A673 (cell line): ENCODE measurements around the gene CEACAM3. TPM values are rescaled to one million over a fixed set of nuclear protein-coding genes. Genes with fewer than 3 reads are reported as not detected.

Experiments used
- BruUV-seq: library from RNA; stranded (reverse); fragments of 400-500 nt; replicated peaks from 2 replicates; lab custom pipeline; 2021; lab: Mats Ljungman, UMichigan
- CTCF ChIA-PET: fragments of 300-600 bp; sonication (Branson Sonifier 250); formaldehyde crosslinking; loops from one replicate; lab custom pipeline; 2022; ENCODE audit warnings: antibody characterized with exemption; lab: Charles Lee
- POLR2A ChIA-PET: fragments of 300-600 bp; sonication (Branson Sonifier 250); formaldehyde crosslinking; loops from one replicate; lab custom pipeline; 2022; ENCODE audit warnings: antibody characterized with exemption; ENCODE audit not compliant: low non-redundant PET; lab: Charles Lee
- DNase-seq: peaks from one replicate; pipeline ENCODE4 v3.0.0-alpha.2; 2015; ENCODE audit warnings: low spot score
- H3K27ac ChIP-seq: fragments of 200-600 bp; sonication (generic); 2 replicates; pipeline ENCODE4 v1.5.1; 2016; ENCODE audit warnings: mixed run types, low read depth, mild to moderate bottlenecking, mixed read lengths, antibody characterized with exemption, low read length; ENCODE audit not compliant: poor library complexity, severe bottlenecking
- H3K27me3 ChIP-seq: fragments of 200-600 bp; sonication (generic); replicated peaks from 2 replicates; pipeline ENCODE4 v1.6.1; 2017; ENCODE audit warnings: mixed run types, low read depth, mild to moderate bottlenecking, mixed read lengths, antibody characterized with exemption, low read length; ENCODE audit not compliant: insufficient read depth, poor library complexity
- H3K36me3 ChIP-seq: fragments of 200-600 bp; sonication (generic); 2 replicates; pipeline ENCODE4 v1.6.1; 2016; ENCODE audit warnings: mixed run types, mild to moderate bottlenecking, mixed read lengths, antibody characterized with exemption, low read length; ENCODE audit not compliant: insufficient read depth, poor library complexity, severe bottlenecking
- H3K4me1 ChIP-seq: fragments of 200-600 bp; sonication (generic); 2 replicates; pipeline ENCODE4 v1.6.1; 2017; ENCODE audit warnings: mixed run types, mild to moderate bottlenecking, mixed read lengths, antibody characterized with exemption, low read length; ENCODE audit not compliant: insufficient read depth, poor library complexity, severe bottlenecking
- H3K4me3 ChIP-seq: fragments of 200-600 bp; sonication (generic); 2 replicates; pipeline ENCODE4 v1.5.1; 2016; ENCODE audit warnings: low read depth, mixed run types, mild to moderate bottlenecking, mixed read lengths, low read length; ENCODE audit not compliant: poor library complexity, severe bottlenecking
- H3K9me3 ChIP-seq: fragments of 200-600 bp; sonication (generic); 2 replicates; pipeline ENCODE4 v1.6.1; 2016; ENCODE audit warnings: mixed run types, low read depth, mild to moderate bottlenecking, mixed read lengths, antibody characterized with exemption, low read length; ENCODE audit not compliant: poor library complexity, severe bottlenecking
- EZH2 ChIP-seq: fragments of 200-600 bp; sonication (generic); IDR thresholded peaks from 2 replicates; pipeline ENCODE4 v1.6.1; 2017; ENCODE audit warnings: borderline replicate concordance, low read depth, mild to moderate bottlenecking, mixed read lengths, antibody characterized with exemption, low read length; ENCODE audit not compliant: poor library complexity, severe bottlenecking
- intact Hi-C: fragments of 100-400 bp; cut with micrococcal nuclease; formaldehyde crosslinking; loops from one replicate; pipeline ENCODE4 v1.10.0; 2022; ENCODE audit not compliant: unreplicated experiment
- total RNA-seq: library from RNA; stranded (reverse); gene quantifications from 2 replicates; pipeline ENCODE4 v1.2.3, GENCODE V29; 2021
- TF ChIP-seq, protein P1 (sequence below): fragments of 300-800, 200-600 bp; sonication (generic); conservative IDR thresholded peaks from 2 replicates; pipeline ENCODE4 v1.5.1; 2017; ENCODE audit warnings: low read depth, mild to moderate bottlenecking, antibody characterized with exemption, low read length, moderate library complexity, mixed read lengths

The CEACAM3 gene
- total RNA-seq, 1 experiment from 2014 or later: not detected

DNA sequence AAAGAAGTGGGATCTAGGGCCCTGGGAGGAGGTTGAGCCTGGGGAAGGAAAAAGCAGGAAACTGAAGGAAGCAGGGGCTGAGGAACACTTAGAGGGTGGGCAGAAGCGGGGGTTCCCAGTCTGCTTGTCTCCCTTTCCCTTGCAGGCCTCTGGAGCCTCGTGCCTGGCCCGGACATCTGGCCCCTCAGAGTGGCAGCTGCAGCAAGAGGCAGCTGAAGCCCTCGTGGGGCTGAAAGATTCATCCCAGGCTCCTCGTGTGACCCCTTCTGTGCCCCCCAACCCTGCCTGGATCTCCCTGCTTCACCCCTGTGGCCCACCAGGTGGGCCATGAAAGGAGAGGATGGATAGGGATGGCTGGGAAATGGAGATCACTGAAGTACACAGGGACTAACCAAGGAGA is 54.0 kb downstream of the CEACAM3 start:
- intact Hi-C loops: no loop called here
- Histone ChIP-seq H3K9me3 (no peaks in the 10 kb centered on the region), H3K27me3 (peaks cover 8% of the 10 kb centered on the region), H3K36me3 (no peaks in the 10 kb centered on the region), H3K4me3 (no peak overlapping the region), H3K27ac (no peak overlapping the region), H3K4me1 (no peaks in the 10 kb centered on the region)
- BruUV-seq: no TSS peak
- ChIA-PET CTCF (interaction anchor here (1.0 kb wide), 1 partner anchor 15 kb away, joined by 3 read pairs; no protein-coding TSS in a partner anchor), POLR2A (no interaction called here)
- no peak for TF ChIP-seq EZH2
- TF ChIP-seq, protein P1, sequence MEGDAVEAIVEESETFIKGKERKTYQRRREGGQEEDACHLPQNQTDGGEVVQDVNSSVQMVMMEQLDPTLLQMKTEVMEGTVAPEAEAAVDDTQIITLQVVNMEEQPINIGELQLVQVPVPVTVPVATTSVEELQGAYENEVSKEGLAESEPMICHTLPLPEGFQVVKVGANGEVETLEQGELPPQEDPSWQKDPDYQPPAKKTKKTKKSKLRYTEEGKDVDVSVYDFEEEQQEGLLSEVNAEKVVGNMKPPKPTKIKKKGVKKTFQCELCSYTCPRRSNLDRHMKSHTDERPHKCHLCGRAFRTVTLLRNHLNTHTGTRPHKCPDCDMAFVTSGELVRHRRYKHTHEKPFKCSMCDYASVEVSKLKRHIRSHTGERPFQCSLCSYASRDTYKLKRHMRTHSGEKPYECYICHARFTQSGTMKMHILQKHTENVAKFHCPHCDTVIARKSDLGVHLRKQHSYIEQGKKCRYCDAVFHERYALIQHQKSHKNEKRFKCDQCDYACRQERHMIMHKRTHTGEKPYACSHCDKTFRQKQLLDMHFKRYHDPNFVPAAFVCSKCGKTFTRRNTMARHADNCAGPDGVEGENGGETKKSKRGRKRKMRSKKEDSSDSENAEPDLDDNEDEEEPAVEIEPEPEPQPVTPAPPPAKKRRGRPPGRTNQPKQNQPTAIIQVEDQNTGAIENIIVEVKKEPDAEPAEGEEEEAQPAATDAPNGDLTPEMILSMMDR: no peak
- DNase-seq: no peak

DNA sequence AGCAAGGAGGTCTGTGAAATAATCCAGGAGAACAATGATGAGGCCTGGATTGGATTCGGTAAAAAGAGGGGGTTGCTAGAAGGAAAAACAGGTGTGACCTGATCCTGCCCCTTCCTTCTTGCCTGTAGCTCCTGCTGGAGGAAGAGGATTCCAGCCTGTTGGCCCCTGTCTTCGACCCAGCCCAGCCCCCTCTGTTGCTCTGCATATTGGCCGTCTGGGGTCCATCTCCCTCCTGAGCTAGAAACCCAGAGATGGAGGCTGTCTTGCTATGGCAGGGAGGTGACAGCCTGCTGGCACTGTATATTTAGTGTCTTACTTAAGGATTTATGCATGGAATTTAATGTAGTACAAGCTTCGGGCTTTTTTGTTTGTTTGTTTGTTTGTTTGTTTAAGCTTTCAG is 55.1 kb downstream of the CEACAM3 start:
- CTCF ChIA-PET: no interaction called here
- intact Hi-C loops: no loop called here
- peaks cover 8% of the 10 kb centered on the region for H3K27me3 ChIP-seq

DNA sequence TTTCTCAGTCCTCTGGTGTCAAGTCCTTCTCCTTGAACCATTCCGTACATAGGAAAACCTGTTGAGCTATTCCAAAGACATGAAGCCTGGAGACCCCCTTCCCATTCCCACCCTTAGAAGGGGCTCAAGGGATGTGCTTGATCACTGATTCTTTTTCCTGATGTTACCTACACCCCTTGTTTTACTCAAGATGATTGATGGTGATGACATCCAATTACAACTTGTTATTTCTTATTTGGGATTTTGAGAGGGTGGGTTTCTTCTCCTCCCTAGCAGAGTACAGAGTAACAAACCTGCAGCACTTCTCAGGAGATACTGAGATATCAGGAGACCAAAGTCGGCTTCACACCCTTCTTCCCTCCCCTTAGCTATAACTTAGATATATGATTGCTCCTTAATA is 57.0 kb downstream of the CEACAM3 start:
- CTCF ChIA-PET: no interaction called here
- no TSS peak for BruUV-seq
- Histone ChIP-seq H3K4me1 (no peaks in the 10 kb centered on the region), H3K27me3 (peaks cover 8% of the 10 kb centered on the region), H3K27ac (no peak overlapping the region), H3K9me3 (no peaks in the 10 kb centered on the region), H3K4me3 (no peak overlapping the region), H3K36me3 (no peaks in the 10 kb centered on the region)
- DNase-seq: no peak
- no peak for TF ChIP-seq EZH2
- TF ChIP-seq, protein P1: no peak
- POLR2A ChIA-PET: no interaction called here
- intact Hi-C loops: no loop called here

More for the DNA sequence above, 55.1 kb downstream of the CEACAM3 start:
- no TSS peak for BruUV-seq
- POLR2A ChIA-PET: no interaction called here
- H3K4me3 ChIP-seq: no peak overlapping the region
- no peaks in the 10 kb centered on the region for H3K4me1 ChIP-seq
- H3K9me3 ChIP-seq: no peaks in the 10 kb centered on the region
- DNase-seq: no peak
- no peak overlapping the region for H3K27ac ChIP-seq
- no peaks in the 10 kb centered on the region for H3K36me3 ChIP-seq
- no peak for TF ChIP-seq EZH2
- TF ChIP-seq, protein P1: no peak
